NB4 (cell line): ENCODE data around the gene ADM2.
A peak's percentile ranks its signal among the peaks of the same experiment; 100 is the strongest.

Experiments used
- MYC ChIP-seq: IDR thresholded peaks from 2 replicates; pipeline ENCODE4 v1.6.1; 2011; ENCODE audit warnings: low read depth, low read length
- POLR2A ChIP-seq: IDR thresholded peaks from 2 replicates; pipeline ENCODE4 v1.6.1; 2011; ENCODE audit warnings: mild to moderate bottlenecking; ENCODE audit not compliant: insufficient read length; ENCODE audit errors: extremely low read depth
- TF ChIP-seq, protein P1 (sequence below): IDR thresholded peaks from 2 replicates; pipeline ENCODE4 v1.6.1; 2011; ENCODE audit warnings: low read depth, low read length
- TF ChIP-seq, protein P2 (sequence below): IDR thresholded peaks from one replicate; pipeline ENCODE4 v1.5.1; 2012; ENCODE audit warnings: low read depth, low read length

DNA sequence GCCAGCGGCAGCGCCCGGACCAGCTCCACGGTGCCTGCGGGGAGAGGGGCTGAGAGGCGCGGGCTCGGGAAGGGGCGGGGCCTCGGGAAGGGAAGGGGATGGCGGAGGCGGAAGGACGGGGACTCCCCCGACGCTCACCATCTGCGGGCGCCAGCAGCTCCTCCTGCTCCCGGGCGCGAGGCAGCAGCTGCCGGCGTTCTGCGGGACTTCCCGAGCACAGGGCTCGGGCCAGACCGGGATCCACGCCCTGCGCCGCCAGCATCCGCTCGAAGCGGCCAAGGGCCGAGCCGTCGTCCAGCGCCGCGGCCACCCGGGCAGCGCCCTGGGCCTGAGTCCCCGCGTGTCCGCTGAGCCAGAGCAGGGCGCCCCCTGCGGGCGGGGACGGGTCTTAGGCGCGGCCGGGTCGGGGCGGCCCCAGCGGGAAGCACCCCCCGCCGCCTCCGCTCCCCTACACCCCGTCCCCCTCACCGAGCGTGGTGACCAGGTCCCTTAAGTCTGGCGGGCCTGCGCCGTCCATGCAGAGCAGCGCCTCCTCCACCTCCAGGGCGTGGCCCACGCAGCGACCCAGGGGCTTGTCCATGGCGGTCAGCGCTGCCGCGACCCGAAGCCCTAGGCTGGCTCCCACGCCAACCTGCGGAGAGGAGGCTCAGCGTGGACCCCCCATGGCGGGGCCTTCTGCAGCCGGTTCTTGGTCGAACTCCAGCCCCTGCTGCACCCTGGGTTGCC lies 44.9 kb downstream of the ADM2 start:
- TF ChIP-seq, protein P1, sequence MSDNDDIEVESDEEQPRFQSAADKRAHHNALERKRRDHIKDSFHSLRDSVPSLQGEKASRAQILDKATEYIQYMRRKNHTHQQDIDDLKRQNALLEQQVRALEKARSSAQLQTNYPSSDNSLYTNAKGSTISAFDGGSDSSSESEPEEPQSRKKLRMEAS = peak; percentile 22; the same call in 1 of the 2 replicates
- TF ChIP-seq, protein P2, sequence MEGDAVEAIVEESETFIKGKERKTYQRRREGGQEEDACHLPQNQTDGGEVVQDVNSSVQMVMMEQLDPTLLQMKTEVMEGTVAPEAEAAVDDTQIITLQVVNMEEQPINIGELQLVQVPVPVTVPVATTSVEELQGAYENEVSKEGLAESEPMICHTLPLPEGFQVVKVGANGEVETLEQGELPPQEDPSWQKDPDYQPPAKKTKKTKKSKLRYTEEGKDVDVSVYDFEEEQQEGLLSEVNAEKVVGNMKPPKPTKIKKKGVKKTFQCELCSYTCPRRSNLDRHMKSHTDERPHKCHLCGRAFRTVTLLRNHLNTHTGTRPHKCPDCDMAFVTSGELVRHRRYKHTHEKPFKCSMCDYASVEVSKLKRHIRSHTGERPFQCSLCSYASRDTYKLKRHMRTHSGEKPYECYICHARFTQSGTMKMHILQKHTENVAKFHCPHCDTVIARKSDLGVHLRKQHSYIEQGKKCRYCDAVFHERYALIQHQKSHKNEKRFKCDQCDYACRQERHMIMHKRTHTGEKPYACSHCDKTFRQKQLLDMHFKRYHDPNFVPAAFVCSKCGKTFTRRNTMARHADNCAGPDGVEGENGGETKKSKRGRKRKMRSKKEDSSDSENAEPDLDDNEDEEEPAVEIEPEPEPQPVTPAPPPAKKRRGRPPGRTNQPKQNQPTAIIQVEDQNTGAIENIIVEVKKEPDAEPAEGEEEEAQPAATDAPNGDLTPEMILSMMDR = peak; percentile 19
- TF ChIP-seq POLR2A (no peak), MYC (no peak)
